GM18951 (cell line): ENCODE results near the gene CHAF1A.

Experiments used
- POLR2A ChIP-seq: IDR thresholded peaks from 4 replicates; pipeline ENCODE4 v1.6.1; 2011; ENCODE audit warnings: mild to moderate bottlenecking; ENCODE audit not compliant: insufficient read length, insufficient read depth; ENCODE audit errors: extremely low read depth
- in situ Hi-C: fragments of 300-500 bp; cut with MboI; formaldehyde crosslinking; loops from one replicate; pipeline ENCODE4 v1.12.0; 2022; ENCODE audit warnings: low sequenced_read_pairs, mixed read lengths, inconsistent platforms; ENCODE audit not compliant: unreplicated experiment

CHAF1A gene

GRCh38 chr19:4457654-4458395, 55.4 kb downstream of the CHAF1A start, which contains the start of gene UBXN6:
UBXN6 (minus strand) TSS chr19:4457794; CDS start chr19:4457697, 97 bp downstream.
- in situ Hi-C loops, result no loop called here
- TF ChIP-seq POLR2A, result peak; percentile 35

- no peak for TF ChIP-seq POLR2A
- in situ Hi-C loops, result no loop called here
Observed at GRCh38 chr19:4464815-4465581, 62.6 kb downstream of the CHAF1A start.

GRCh38 chr19:4467835-4468234, 65.4 kb downstream of the CHAF1A start:
- TF ChIP-seq POLR2A, result no peak
- in situ Hi-C loops, result no loop called here

- in situ Hi-C loops, result no loop called here
- TF ChIP-seq POLR2A, result peak; percentile 44
Observed at GRCh38 chr19:4471403-4472173, 69.1 kb downstream of the CHAF1A start.

GRCh38 chr19:4472174-4472974, 69.9 kb downstream of the CHAF1A start, which contains the start of gene HDGFL2:
HDGFL2 (plus strand) TSS chr19:4472297; CDS start chr19:4472351, 54 bp downstream.
- peak; percentile 49 for TF ChIP-seq POLR2A
- in situ Hi-C loops, result no loop called here

- in situ Hi-C loops, result no loop called here
- TF ChIP-seq POLR2A, result no peak
Observed at GRCh38 chr19:4473011-4473762, 70.7 kb downstream of the CHAF1A start.

GRCh38 chr19:4473763-4474513, 71.5 kb downstream of the CHAF1A start:
- in situ Hi-C loops, result no loop called here
- TF ChIP-seq POLR2A, result no peak

GRCh38 chr19:4474514-4475022, 72.1 kb downstream of the CHAF1A start:
- in situ Hi-C loops, result no loop called here
- peak; percentile 28 for TF ChIP-seq POLR2A

GRCh38 chr19:4477034-4477801, 74.8 kb downstream of the CHAF1A start:
- in situ Hi-C loops, result no loop called here

GRCh38 chr19:4482721-4483364, 80.4 kb downstream of the CHAF1A start:
- TF ChIP-seq POLR2A, result no peak
- in situ Hi-C loops, result no loop called here

More at GRCh38 chr19:4477034-4477801, 74.8 kb downstream of the CHAF1A start:
- TF ChIP-seq POLR2A, result no peak

- TF ChIP-seq POLR2A, result no peak
- in situ Hi-C loops, result no loop called here
Observed at GRCh38 chr19:4483385-4483784, 80.9 kb downstream of the CHAF1A start.
